ENCODE data around the gene POLD3. TPM values are rescaled to one million over a fixed set of nuclear protein-coding genes. Genes with fewer than 3 reads are reported as not detected.

The POLD3 gene
- total RNA-seq, 6 experiments from 2014 or later = 10.1 to 17.5 (median 15.3) TPM

DNA sequence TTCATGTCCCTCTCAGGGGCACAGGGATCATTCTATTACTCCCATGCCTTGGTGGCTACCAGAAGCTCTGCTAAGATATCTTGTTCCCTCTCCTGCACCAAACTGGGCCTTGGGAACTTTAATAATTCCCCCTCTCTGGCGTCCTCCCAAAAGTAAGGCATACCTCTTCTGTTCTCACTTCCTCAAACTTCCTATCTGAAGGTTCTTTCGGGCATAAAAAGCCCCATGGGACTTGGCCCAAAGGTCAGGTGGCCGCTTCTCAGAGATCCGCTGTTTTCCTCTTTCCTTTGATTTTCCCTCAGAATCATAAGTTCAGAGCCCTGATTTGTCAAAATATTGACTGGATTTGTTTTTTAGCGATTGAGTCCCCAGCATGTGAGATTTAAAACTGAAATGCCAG, 13.0 kb downstream of the POLD3 start:
- no peak overlapping the region for H3K4me3 Mint-ChIP-seq

DNA sequence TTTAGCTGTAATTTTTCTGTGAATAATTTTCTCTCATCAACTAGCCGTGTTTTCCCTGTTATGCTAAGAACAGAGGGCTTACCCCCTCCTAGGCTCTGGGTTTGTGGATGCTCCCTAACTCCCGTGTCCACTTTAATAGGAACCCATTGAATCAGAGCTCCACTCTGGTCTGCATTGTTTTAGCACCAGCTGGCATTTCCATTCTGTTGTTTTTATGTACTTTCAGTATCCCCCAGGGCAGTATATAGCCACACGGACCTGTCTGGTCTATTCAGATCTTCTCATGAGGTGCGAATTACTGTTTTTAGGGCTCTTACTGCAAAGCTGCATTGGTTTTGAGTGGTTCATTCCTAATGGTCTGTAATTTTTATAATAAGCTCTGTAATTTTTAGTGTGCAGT, 16.0 kb downstream of the POLD3 start:
- DNase-seq = no peak
- TF ChIP-seq, protein P1, sequence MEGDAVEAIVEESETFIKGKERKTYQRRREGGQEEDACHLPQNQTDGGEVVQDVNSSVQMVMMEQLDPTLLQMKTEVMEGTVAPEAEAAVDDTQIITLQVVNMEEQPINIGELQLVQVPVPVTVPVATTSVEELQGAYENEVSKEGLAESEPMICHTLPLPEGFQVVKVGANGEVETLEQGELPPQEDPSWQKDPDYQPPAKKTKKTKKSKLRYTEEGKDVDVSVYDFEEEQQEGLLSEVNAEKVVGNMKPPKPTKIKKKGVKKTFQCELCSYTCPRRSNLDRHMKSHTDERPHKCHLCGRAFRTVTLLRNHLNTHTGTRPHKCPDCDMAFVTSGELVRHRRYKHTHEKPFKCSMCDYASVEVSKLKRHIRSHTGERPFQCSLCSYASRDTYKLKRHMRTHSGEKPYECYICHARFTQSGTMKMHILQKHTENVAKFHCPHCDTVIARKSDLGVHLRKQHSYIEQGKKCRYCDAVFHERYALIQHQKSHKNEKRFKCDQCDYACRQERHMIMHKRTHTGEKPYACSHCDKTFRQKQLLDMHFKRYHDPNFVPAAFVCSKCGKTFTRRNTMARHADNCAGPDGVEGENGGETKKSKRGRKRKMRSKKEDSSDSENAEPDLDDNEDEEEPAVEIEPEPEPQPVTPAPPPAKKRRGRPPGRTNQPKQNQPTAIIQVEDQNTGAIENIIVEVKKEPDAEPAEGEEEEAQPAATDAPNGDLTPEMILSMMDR (IDR thresholded peaks at IDR 0.05) = no peak
- Mint-ChIP-seq H3K4me3 (no peak overlapping the region), H3K4me1 (ENCODE audit: low read depth) (peaks cover 16% of the 10 kb centered on the region), H3K9me3 (no peaks in the 10 kb centered on the region), H3K27me3 (ENCODE audit: insufficient read depth) (no peaks in the 10 kb centered on the region), H3K27ac (no peak overlapping the region), H3K36me3 (ENCODE audit: low read depth) (no peaks in the 10 kb centered on the region; the same call in 1 of the 2 replicates)

More for the DNA sequence above, 13.0 kb downstream of the POLD3 start:
- TF ChIP-seq, protein P1 (IDR thresholded peaks at IDR 0.05) = no peak
- H3K36me3 Mint-ChIP-seq (ENCODE audit: low read depth) = no peaks in the 10 kb centered on the region; the same call in 1 of the 2 replicates
- H3K4me1 Mint-ChIP-seq (ENCODE audit: low read depth) = peaks cover 5% of the 10 kb centered on the region; the same call in 1 of the 2 replicates
- no peaks in the 10 kb centered on the region for H3K27me3 Mint-ChIP-seq (ENCODE audit: insufficient read depth)
- H3K9me3 Mint-ChIP-seq = no peaks in the 10 kb centered on the region
- no peak for DNase-seq
- H3K27ac Mint-ChIP-seq = no peak overlapping the region

DNA sequence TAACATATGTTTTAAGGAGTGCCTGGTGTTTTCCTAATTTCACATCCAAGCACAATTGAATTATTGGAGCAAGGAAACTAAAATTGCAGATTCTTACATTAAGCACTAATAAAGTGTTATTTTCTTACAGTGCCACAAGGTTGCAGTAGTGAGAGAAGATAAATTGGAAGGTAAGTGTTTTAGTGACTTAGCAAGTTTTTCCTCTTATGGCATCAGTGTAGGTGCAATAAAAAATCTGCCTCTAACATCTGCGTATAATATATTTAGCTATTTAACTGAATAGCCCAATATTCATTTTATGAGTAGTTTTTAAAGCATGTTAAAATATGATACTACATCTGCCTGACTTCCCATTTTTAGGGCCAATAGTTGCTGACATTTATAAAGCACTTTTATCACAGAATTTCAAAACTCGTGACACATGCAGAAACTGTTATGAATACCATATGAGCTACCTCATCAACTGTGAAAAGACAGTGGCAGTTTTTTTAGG, 19.0 kb downstream of the POLD3 start:
- H3K4me3 Mint-ChIP-seq = no peak overlapping the region
- no peaks in the 10 kb centered on the region for H3K36me3 Mint-ChIP-seq (ENCODE audit: low read depth)
- peak; percentile 63 for DNase-seq
- TF ChIP-seq, protein P1 (IDR thresholded peaks at IDR 0.05) = peak; percentile 77
- no peaks in the 10 kb centered on the region for H3K27me3 Mint-ChIP-seq (ENCODE audit: insufficient read depth)
- no peaks in the 10 kb centered on the region for H3K9me3 Mint-ChIP-seq
- peak overlapping the region; percentile 80 for H3K27ac Mint-ChIP-seq
- peaks cover 16% of the 10 kb centered on the region for H3K4me1 Mint-ChIP-seq (ENCODE audit: low read depth)

DNA sequence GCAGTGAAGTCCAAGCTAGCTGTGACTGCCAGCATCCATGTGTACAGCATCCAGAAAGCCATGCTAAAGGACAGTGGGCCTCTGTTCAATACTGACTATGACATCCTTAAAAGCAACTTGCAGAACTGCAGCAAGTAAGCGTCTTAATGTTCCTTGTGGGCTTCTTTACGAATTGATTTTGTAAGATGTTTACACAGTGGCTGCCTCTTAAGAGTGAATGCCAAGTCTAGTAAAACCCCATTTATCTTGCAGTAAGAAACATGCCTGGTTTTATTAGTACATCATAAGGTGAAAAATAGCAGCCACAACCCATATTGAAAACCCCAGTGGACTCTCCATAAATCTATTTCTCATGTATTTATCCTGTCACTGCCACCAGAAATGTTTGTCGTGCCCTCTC, 20.5 kb downstream of the POLD3 start:
- no peak for DNase-seq
- TF ChIP-seq, protein P1 (IDR thresholded peaks at IDR 0.05) = no peak
- peak overlapping the region; percentile 19 for H3K27ac Mint-ChIP-seq
- H3K4me3 Mint-ChIP-seq = no peak overlapping the region
- peaks cover 16% of the 10 kb centered on the region for H3K4me1 Mint-ChIP-seq (ENCODE audit: low read depth)
- H3K36me3 Mint-ChIP-seq (ENCODE audit: low read depth) = no peaks in the 10 kb centered on the region
- H3K27me3 Mint-ChIP-seq (ENCODE audit: insufficient read depth) = no peaks in the 10 kb centered on the region
- no peaks in the 10 kb centered on the region for H3K9me3 Mint-ChIP-seq

DNA sequence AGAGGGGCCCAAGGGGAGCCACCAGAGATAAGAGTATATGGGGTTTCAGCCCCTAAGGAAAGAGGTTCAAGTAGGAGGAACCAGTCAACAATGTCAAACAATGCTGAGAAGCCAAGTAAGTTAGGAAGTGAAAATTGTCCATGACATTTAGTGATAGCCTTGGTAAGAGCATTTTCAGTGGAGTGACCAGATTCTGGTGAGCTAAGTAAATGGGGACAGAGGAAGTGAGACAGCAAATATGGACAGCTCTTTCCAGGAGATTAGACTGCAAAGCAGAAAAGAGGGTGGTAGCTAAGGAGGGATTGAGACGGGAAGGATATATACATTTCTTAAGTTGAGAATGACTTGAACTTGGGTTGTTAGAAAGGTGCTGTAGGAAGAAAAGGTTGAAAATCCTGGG, 22.9 kb downstream of the POLD3 start:
- no peak overlapping the region for H3K4me3 Mint-ChIP-seq
- H3K36me3 Mint-ChIP-seq (ENCODE audit: low read depth) = no peaks in the 10 kb centered on the region; the same call in 1 of the 2 replicates
- no peak for DNase-seq
- TF ChIP-seq, protein P1 (IDR thresholded peaks at IDR 0.05) = no peak
- no peak overlapping the region for H3K27ac Mint-ChIP-seq
- no peaks in the 10 kb centered on the region for H3K27me3 Mint-ChIP-seq (ENCODE audit: insufficient read depth)
- no peaks in the 10 kb centered on the region for H3K9me3 Mint-ChIP-seq
- H3K4me1 Mint-ChIP-seq (ENCODE audit: low read depth) = peaks cover 10% of the 10 kb centered on the region
